Stimulated activated CD4-positive, alpha-beta T cell treated with anti-CD3 and anti-CD28 coated beads, Interleukin-4, amount 100 ng/mL, for 48 hours (primary cell): ENCODE measurements around the gene PAXX.

Experiments
- DNase-seq, 2 donors: peaks; one replicate each; pipeline ENCODE4 v3.0.0-alpha.2; 2020; ENCODE audit warnings: low read depth in 2 of 2

Gene PAXX

DNA sequence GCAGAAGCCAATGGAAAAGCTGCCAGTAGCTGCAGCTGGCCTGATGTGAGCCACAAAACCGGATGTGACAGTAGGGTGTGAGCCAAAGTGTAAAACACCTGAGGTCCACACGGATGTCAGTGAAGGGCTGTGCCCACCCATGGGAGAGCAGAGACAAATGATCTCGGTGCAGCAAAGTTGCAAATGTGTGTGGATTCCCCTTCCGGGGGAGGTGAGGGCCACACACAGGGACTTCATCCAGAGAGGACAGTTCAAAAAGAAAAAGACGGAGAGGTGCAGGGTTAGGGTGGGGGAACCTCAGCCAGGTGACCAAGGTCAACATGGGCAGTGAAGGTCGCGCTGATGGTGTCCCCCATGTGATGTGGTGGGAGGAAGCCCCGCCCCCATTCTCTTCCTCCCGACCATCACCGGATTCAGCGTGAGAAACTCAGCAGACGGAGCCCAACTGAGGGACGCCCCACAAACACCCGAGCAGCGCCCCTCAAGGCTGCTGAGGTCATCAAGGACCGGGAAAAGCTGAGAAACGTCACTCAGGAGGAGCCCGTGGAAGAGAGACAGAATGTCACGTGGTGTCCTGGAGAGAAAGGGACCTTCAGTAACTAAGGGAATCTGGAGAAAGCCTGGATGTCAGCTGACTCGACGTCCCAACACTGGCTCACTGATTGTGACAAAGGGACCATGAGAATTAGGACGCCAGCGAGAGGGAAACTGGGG is 26.3 kb upstream of the PAXX start:
- DNase-seq = no peak

GRCh38 chr9:136968333-136969127 is 23.7 kb upstream of the PAXX start:
- DNase-seq = no peak

- no peak for DNase-seq
Observed at GRCh38 chr9:136969150-136969549, 23.1 kb upstream of the PAXX start.

- no peak for DNase-seq
Observed at GRCh38 chr9:136969774-136970173, 22.4 kb upstream of the PAXX start.

DNA sequence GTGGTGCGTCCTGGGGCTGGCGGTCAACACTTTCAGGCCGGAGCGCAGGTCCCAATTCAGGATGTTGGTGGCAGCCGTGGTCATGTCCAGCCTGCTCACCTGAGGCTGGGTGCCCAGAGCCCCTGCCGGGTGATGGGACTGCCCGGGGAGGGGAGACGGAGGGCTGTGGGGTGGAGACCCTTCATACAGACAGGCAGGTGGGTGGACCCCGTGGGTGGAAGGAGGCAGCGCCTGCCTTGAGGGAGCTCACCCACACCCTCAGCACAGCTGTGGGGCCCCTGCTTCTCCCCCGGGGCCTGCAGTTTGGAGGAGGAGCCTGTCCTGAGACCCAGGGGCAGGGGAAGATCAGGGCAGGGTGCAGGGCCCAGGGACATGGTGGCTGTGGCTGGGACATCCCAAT is 21.9 kb upstream of the PAXX start:
- no peak for DNase-seq

GRCh38 chr9:136971746-136972145 is 20.5 kb upstream of the PAXX start:
- no peak for DNase-seq

DNA sequence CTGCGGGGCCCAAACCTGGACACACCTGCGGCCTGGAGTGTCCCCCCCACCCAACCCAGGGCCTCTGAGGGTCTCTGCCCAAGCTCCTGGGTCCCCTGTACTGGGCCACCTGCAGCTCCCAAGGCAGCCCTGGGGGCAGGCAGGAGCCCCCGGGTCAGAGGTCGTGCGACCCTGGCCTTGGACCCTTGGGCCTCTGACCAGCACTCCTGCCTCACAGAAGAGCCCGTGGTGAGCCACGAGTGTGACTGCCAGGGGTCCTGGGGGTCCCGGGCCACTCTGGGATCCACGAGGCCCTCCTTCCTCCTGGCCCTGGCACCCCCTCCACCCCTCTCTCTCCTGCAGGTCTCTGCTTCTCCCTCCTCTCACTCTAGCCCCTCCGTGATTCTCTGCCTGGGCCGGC is 19.9 kb upstream of the PAXX start:
- no peak for DNase-seq

GRCh38 chr9:136972743-136973142 is 19.5 kb upstream of the PAXX start:
- DNase-seq = no peak

- DNase-seq = no peak
Observed at GRCh38 chr9:136973618-136974617, 18.3 kb upstream of the PAXX start.

DNA sequence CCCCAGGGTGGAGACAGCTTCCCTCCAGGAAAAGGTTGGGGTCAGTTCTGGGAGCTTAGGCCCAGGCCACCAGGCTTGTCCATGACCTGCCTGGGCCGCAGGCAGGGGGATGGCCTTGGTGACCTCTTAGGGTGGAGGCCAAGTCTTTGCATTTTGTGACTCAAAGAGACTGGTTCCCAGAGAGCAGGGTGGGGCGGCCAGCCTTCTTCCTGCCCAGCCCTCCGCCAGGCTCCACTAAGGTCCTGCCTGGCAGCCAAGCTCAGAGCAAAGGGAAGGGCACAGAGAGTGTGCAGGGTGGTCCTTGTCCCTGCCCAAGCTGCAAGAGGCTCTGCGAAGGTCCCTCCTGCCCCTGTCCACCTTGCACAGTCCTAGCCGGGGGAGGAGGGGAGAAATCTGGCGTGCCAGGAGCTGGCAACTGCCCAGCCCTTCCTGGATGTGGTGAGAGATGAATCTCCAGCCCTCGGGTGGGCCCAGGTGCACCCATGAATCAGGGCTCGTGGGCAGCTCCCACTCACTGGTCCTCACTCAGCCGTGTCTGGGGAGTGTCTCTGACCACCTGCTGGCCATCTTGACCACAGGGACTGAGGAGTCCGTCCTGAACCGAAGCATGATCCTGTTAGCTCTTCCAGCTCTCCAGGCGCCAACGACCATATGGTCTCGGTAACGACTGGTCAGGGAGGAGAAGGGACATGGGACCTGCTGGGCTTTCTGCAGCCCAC is 17.2 kb upstream of the PAXX start:
- no peak for DNase-seq

DNA sequence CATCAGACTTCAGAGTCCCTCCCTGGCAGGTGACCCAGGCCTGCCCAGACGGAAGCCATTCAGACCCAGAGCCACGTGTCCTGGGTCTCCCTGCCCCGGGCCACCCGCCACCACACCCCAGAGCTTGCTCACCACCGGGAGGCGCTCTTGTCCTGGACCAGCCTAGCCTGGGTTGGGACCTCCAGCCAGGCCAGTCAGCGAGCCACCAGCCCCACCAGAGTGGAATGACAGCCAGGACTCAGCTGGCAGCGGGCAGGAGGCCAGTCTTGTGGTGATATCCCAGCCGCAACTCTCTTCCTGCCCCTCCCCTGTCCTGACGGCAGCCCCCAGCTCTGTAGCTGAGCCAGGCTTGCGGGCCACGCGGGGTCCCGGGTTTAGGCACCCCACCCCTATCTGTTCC is 16.6 kb upstream of the PAXX start:
- DNase-seq = peak in 1 of 2 donors; percentile 34

- no peak for DNase-seq
Observed at GRCh38 chr9:136977223-136977622, 15.0 kb upstream of the PAXX start, which contains the start of gene PTGDS. TSS of gene PTGDS (plus strand) at chr9:136977504. CDS start at chr9:136977579, 75 bp downstream.

GRCh38 chr9:136977649-136978072 is 14.6 kb upstream of the PAXX start:
- no peak for DNase-seq

DNA sequence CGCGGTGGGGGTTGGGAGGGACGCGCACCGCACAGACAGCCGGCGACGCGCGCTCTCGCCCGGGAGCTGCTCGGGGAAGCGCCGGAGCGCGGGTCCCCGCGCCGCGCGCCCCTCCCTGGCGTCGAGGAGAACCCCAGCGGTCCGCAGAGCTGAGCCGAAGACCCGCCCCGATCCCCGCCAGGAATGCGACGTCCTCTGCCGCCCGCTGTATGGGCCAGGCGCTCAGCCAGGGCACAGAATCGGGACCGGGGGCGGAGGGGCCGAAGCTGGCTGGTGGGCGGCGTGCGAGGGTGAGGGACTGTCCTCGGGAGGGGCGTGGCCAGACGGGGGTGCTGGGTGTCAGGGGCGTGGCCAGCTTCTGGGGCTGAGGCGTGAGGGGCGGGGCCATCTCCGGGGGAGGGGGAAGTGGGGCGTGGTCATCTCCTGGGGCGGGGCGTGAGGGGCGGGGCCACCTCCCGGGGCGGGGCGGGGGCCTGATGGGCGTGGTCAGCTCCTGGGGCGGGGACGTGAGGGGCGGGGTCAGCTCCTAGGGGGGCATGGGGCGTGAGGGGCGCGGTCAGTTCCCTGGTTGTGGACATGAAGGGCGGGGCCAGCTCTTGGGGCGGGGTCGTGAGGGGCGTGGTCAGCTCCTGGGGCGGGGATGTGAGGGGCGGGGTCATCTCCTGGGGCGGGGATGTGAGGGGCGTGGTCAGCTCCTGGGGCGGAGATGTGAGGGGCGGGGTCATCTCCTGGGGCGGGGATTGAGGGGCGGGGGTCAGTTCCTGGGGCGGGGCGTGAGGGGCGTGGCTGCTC is 14.0 kb upstream of the PAXX start:
- DNase-seq = peak; percentile 58 to 69

- DNase-seq = no peak
Observed at GRCh38 chr9:136978865-136979544, 13.2 kb upstream of the PAXX start.

DNA sequence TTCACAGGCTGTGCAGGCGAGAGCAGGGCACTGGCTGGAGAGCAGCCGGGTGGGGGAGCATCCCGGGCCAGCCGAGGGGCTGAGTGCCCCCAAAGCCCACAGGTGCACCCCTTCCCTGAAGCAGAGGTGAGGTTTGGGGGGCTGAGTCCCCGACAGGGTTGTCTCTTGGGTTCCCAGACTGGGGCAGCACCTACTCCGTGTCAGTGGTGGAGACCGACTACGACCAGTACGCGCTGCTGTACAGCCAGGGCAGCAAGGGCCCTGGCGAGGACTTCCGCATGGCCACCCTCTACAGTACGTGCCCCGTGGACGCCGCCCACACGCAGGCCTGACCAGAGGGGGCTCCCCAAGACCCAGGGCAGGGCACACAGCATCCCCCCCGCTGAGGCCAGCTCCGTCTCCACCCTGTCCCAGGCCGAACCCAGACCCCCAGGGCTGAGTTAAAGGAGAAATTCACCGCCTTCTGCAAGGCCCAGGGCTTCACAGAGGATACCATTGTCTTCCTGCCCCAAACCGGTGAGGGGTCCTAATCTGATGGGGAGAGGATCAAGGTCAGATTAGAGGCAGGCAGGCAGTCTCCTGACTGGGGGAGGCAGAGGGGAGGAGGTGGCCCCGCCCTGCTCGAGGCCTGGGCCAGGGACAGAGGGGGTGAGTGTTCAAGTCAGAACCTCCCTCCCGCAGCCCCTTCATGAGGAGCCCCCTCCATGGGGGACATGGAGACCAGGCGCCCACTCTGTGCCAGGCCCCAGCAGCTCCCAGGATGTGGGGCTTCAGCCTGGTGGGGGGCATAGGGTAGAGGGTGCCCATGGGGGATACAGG is 12.2 kb upstream of the PAXX start:
- no peak for DNase-seq

DNA sequence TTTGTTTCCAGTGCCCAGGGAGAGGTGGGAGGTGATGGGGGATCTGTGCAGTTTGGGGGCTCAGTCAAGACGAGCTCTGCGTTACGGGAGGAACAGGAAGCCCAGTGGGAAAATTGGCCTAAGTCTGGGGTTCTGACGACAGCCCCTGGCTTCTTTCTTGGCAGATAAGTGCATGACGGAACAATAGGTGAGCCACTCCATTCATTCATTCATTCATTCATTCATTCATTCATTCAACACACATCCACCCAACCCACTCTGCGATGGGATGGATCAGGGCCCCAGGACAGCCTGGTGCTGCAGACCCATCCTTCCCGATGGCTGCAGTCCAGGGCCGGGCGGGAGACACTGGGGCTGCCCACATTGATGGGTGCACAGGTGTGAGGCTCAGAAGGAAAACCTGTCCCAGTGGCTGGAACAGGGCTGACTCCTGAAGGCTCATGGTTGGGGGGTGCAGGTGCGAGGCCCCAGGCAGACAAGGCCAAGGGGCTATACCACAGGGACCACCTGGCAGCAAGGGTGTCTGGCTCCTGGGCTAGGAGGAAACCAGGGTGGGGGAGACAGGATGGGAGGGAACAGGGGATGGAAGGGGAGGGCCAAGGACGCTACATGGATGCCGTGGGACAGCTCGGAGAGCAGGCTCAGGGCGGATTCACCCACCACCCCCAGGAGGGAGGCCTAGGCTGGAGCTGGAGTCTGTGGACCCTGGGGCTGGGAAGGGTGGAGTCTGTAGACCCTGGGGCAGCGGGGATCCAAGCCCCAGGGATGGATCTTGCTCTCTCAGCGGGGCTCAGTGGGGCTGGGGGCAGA is 11.3 kb upstream of the PAXX start:
- DNase-seq = no peak

DNA sequence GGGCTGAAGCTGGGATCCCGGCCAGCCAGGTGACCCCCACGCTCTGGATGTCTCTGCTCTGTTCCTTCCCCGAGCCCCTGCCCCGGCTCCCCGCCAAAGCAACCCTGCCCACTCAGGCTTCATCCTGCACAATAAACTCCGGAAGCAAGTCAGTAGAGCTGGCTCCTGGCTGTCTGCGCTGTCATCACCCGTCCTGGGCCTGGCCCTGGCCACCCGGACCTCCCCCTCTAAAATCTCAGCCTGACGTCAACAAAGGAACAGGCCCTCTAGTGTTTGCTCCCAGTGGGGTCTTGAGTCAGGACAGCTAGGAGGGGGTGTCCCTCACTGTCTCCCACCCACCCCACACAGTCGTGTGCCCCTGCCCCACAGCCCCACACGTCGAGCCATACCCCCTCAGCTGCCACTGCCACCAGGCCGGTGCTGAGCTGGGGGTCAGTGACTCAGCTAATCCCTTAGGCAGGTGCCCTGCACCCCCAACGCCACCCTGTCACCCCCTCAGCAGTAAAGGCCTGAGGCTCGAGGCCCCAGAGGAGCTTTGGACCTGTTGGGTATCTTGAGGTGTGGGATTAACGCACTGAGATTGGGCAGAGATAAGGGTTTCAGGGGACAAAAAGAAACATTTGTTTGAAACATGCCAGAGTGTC is 10.5 kb upstream of the PAXX start:
- no peak for DNase-seq
